Urinary bladder (tissue), 4 donors: Measurements from ENCODE around the gene TLR2. TPM values are rescaled to one million over a fixed set of nuclear protein-coding genes. Genes with fewer than 3 reads are reported as not detected.

ENCODE experiments used
- DNase-seq: peaks from one replicate; pipeline ENCODE4 v3.0.0-alpha.2; 2015; ENCODE audit errors: extremely low spot score
- H3K27ac ChIP-seq: one replicate; pipeline ENCODE4 v1.5.1; 2013; ENCODE audit warnings: low read depth, mild to moderate bottlenecking, moderate library complexity
- H3K36me3 ChIP-seq: one replicate; pipeline ENCODE4 v1.6.1; 2013; ENCODE audit warnings: mild to moderate bottlenecking, moderate library complexity; ENCODE audit not compliant: insufficient read depth
- H3K4me1 ChIP-seq: one replicate; pipeline ENCODE4 v1.6.1; 2013; ENCODE audit warnings: mild to moderate bottlenecking, moderate library complexity; ENCODE audit not compliant: insufficient read depth
- H3K4me3 ChIP-seq: one replicate; pipeline ENCODE4 v1.5.1; 2013; ENCODE audit warnings: low read depth, low read length
- WGBS: extraction: QIAGEN DNeasy Blood & Tissue Kit; methylation state at CpG from one replicate; pipeline ENCODE4 v1.1.7; 2013; 5-methylcytosine and 5-hydroxymethylcytosine counted together
- polyA plus RNA-seq: library from polyadenylated mRNA; stranded (reverse); fragments of 200-250 nt; gene quantifications from one replicate; pipeline ENCODE4 v1.2.3, GENCODE V29; 2013
- total RNA-seq: library from RNA; depleted of rRNA; stranded (reverse); fragments of >200 nt; gene quantifications from one replicate; pipeline ENCODE4 v1.2.3, GENCODE V29; 2014
- donor health status: healthy with polysubstance abuse.
- donor health status: healthy.

Gene TLR2
- total and polyA plus RNA-seq, 2 donors = 10.4 to 13.3 TPM

DNA sequence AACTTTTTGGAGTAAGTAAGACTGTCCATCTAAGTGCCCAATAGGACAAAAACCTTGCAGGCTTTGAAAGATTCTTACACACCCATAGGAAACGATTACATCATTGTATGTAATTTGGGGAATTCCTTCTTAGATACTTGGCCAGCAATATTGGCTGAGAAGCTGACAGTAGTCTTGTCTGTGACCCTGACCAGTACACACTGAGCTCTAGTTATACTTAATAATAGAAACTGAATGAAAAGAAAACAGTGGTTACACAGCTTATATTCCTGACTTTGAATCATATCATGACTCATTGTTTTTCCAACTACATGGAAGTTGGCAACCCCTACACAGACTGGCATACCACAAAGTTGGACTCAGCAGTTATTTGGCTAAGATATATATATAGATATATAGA is 7.1 kb upstream of the TLR2 start:
- Histone ChIP-seq H3K4me1 (no peaks in the 10 kb centered on the region), H3K4me3 (no peak overlapping the region), H3K27ac (no peak overlapping the region), H3K36me3 (no peaks in the 10 kb centered on the region)
- DNase-seq = no peak
- 59% methylated on average over 1 of the region's 1 CpG for WGBS

DNA sequence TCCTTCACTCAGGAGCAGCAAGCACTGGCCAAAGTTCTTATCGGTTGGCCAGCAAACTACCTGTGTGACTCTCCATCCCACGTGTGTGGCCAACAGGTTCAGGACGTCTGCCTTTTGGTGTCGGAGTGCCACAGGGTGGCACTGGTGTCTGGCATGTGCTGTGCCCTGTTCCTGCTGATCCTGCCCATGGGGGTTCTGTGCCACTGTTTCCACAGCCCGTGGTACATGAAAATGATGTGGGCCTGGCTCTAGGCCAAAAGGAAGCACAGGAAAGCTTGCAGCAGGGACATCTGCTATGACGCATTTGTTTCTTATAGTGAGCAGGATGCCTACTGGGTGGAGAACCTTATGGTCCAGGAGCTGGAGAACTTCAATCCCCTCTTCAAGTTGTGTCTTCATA is 4.6 kb upstream of the TLR2 start:
- Histone ChIP-seq H3K27ac (no peak overlapping the region), H3K4me3 (no peak overlapping the region), H3K36me3 (no peaks in the 10 kb centered on the region), H3K4me1 (no peaks in the 10 kb centered on the region)
- WGBS = 76% methylated on average over 6 of the region's 6 CpGs
- no peak for DNase-seq

DNA sequence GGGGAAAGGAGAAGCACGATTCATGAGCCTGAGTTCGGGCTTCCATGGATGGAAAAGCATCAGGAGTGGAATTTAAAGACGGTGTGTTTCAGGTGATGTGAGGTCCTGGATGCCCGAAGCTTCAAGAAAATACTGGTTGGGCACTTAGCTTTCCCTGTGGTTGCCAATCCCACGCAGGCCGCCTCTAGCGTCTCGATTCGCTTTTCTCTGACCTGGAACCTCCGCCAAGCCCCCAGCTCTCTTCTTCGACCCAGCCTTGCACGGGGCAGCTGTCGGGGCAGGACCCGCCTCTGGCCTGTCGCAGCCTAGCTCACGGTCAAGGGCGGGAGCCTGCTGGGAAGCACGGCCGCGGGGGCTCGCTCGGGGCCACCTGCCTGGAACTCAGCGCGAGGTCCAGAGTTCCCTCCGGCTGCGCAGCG is 308 bp upstream of the TLR2 start:
- Histone ChIP-seq H3K4me1 (no peaks in the 10 kb centered on the region), H3K27ac (no peak overlapping the region), H3K36me3 (no peaks in the 10 kb centered on the region), H3K4me3 (peak overlapping the region; percentile 55)
- WGBS = 12% methylated on average over 27 of the region's 27 CpGs
- no peak for DNase-seq

DNA sequence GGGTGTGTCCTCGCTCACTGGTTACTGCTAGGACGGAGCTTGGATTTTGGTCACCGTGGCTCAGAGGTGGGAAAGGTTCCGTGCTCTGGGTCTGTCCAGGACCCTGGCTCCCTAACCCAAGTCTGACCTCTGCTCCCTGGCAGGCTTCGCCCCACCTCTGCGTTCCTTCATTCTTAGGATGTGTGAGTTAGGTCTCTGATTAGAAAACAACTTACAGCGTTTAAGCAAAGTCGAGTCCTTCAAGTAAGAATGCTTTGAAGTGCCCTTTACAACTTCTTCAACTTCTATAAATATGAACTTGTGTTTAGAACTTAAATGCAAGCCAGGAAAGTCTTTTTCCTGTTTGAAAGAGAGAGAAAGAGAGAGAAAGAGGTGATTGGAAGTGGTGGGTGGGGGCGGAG is 891 bp downstream of the TLR2 start:
- H3K4me1 ChIP-seq = no peaks in the 10 kb centered on the region
- 17% methylated on average over 9 of the region's 9 CpGs for WGBS
- peak overlapping the region; percentile 55 for H3K4me3 ChIP-seq
- DNase-seq = no peak
- no peaks in the 10 kb centered on the region for H3K36me3 ChIP-seq
- no peak overlapping the region for H3K27ac ChIP-seq

DNA sequence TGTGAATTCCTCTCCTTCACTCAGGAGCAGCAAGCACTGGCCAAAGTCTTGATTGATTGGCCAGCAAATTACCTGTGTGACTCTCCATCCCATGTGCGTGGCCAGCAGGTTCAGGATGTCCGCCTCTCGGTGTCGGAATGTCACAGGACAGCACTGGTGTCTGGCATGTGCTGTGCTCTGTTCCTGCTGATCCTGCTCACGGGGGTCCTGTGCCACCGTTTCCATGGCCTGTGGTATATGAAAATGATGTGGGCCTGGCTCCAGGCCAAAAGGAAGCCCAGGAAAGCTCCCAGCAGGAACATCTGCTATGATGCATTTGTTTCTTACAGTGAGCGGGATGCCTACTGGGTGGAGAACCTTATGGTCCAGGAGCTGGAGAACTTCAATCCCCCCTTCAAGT is 20.4 kb downstream of the TLR2 start:
- no peaks in the 10 kb centered on the region for H3K4me1 ChIP-seq
- H3K27ac ChIP-seq = no peak overlapping the region
- DNase-seq = no peak
- no peaks in the 10 kb centered on the region for H3K36me3 ChIP-seq
- no peak overlapping the region for H3K4me3 ChIP-seq
- WGBS = 91% methylated on average over 7 of the region's 7 CpGs

DNA sequence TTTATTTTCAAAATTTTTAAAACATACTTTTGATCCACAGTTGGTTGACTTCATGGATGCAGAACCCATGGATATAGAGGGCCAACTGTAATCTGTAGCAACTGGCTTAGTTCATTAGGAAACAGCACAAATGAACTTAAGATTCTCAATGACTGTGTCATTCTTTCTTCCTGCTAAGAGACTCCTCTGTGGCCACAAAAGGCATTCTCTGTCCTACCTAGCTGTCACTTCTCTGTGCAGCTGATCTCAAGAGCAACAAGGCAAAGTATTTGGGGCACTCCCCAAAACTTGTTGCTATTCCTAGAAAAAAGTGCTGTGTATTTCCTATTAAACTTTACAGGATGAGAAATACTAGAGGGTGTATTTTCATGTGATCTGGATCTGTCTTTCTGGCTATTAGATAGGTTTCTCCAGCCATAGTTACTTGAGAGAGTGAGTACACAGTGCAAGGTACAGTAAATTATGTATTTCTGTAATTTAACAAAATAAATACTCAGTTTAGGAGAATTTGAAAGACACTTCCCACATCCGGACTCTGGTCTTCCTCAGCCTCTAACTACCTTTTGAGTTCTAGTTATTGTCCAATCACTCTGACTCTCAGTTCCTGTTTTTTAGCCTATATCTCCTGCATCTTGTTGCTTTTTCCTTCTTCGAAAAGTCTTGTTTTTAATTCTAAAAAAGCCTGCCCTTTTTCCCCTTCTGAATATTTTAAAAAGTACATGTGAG is 21.8 kb downstream of the TLR2 start:
- H3K4me1 ChIP-seq = no peaks in the 10 kb centered on the region
- WGBS = 82% methylated on average over 2 of the region's 2 CpGs
- H3K27ac ChIP-seq = no peak overlapping the region
- DNase-seq = no peak
- no peaks in the 10 kb centered on the region for H3K36me3 ChIP-seq
- H3K4me3 ChIP-seq = no peak overlapping the region

DNA sequence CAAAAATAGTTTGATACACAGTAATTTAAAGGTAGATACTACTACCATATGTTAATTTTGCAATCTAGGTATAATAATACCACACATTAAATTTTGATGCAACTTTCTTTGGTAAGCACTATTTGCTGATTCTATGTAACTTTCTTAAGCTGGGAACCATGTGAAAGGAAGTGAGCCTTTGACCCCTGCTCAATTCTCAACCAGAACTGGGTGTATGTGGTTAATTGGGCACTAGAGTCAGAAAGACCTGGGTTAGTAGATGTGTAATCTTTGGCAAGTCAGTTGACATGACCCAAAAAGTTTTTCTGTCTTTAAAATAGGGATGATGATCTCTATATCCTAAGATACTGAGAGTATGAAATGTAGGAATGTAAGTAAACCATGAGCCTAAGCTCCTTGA is 22.4 kb downstream of the TLR2 start:
- Histone ChIP-seq H3K4me1 (no peaks in the 10 kb centered on the region), H3K36me3 (no peaks in the 10 kb centered on the region), H3K27ac (no peak overlapping the region), H3K4me3 (no peak overlapping the region)
- DNase-seq = no peak

DNA sequence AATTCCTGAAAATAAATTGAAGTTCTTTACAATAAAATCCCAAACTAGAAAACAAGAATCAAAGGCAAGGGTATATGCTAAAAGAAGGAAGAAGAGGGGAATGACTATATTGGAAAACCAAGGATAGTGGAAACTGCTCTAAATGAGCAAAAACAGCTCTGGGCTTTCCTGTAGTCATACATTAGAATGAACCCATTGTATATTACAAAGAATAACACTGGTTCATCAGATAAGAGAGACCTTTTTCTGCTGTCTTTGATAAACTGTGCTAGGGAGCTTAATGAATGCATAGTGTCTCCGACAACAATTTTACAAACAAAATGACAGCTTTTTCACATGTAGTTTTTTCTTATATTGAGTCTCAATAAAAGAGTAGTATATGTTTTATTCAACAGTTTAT is 26.6 kb downstream of the TLR2 start:
- Histone ChIP-seq H3K4me1 (no peaks in the 10 kb centered on the region), H3K4me3 (no peak overlapping the region), H3K27ac (no peak overlapping the region), H3K36me3 (no peaks in the 10 kb centered on the region)
- no peak for DNase-seq
- 73% methylated on average over 1 of the region's 1 CpG for whole genome bisulfite sequencing

DNA sequence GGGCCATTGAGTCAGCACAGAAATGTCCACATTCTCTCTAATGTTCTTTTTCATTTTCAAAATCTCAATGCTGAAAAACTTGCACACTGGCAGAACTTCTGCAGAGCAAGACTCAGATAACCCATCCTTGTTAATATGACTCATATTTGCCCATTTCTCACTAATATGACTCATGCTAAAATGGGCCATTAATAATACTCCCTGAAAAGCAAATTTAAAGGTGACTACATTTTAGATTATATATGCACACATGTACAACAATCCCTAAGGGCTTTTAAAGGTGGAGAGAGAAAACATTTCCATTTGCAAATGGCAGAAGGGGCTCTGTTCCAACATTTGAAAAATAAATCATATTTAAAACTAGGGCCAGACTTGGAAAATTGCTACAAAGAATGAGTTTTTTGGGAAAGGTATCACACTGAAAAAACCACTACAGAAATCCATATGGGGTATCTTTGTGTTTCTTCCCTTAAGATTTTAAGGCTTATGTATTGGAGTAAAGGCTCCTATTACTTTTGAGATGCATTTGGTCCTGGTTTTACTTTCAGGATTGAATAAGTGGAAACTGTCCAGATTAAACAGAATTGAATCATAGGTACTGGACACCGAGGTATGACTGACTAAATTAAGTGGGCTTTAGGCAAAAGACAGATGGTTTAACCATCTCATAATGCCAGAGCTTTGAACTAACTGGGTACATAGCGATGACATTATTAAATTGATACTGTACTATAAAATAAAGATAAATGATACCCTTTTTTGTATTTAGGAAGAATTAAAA is 30.0 kb downstream of the TLR2 start:
- WGBS = 85% methylated on average over 2 of the region's 2 CpGs
- no peak overlapping the region for H3K4me3 ChIP-seq
- H3K4me1 ChIP-seq = no peaks in the 10 kb centered on the region
- no peak for DNase-seq
- H3K36me3 ChIP-seq = no peaks in the 10 kb centered on the region
- H3K27ac ChIP-seq = no peak overlapping the region

DNA sequence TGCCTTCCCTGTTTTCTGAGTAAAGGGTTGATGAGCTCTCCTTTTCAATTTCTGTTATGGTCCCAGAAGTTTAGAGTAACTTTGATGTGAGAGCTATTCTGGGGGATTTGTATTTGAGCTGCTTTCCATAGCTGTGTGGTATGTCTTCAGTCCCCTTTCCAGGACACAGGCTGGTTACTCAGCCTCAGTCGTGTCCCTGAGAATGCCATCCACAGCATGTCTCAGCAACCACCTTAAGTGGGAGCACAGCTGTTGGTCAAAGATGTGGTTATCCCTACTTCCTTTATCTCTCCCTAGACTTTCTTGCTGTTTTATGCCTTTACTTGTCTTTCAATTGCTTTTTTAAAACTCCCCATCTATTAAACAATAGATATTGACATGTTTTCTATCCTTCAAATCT is 38.0 kb downstream of the TLR2 start:
- no peaks in the 10 kb centered on the region for H3K4me1 ChIP-seq
- no peak for DNase-seq
- H3K36me3 ChIP-seq = no peaks in the 10 kb centered on the region
- WGBS = 84% methylated on average over 1 of the region's 1 CpG
- H3K4me3 ChIP-seq = no peak overlapping the region
- no peak overlapping the region for H3K27ac ChIP-seq

DNA sequence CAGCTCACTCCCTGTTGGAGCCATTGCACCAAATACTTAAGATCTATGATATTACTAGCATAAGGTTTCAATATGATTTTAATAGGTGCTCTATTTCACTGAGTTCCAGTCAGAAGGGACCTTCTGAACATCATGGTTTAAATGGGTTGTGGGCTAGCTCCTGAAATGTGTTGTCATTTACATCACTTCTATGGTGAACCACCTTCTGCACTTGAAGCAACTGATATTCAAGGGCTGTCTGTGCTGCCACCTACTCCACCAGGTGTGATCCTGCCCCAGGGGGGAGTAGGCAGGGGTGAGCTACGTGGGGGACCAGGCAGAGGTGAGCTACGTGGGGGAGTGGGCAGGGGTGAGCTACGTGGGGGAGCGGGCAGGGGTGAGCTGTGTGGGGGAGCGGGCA is 40.5 kb downstream of the TLR2 start:
- no peaks in the 10 kb centered on the region for H3K4me1 ChIP-seq
- no peak overlapping the region for H3K4me3 ChIP-seq
- 90% methylated on average over 5 of the region's 5 CpGs for WGBS
- no peaks in the 10 kb centered on the region for H3K36me3 ChIP-seq
- no peak overlapping the region for H3K27ac ChIP-seq
- DNase-seq = no peak

DNA sequence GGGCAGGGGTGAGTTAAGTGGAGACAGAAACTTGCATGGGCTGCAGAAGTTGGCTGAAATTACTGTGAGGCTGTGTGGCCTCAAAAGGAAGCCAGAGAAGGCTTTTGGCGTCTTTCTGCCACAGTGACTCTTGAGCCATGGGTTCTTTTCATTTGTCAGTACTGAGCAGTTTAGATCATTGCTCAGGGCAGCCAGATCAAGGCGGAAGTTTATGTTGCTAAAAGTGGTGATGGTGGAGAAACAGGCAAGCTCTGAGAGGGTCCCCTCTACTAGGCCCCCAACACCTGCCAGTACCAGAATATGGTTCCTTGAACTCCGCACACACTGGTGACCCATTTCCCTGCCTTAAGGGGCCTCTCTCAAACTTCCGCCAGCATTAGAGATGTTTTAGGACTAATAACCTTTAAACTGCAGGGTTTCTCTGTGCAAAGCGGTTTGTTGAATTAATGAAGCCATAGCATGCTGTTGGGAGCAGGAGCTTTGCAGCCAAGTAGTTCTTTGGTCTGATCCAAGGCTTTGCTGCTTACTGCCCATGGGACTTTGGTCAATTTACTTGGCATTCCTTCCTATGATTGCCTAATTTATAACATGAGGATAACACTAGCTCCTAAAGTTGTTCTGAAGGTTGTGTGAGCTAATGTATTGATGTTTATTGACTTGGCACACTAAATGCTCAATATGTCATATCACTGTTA is 41.2 kb downstream of the TLR2 start:
- no peaks in the 10 kb centered on the region for H3K36me3 ChIP-seq
- no peak overlapping the region for H3K27ac ChIP-seq
- DNase-seq = no peak
- H3K4me3 ChIP-seq = no peak overlapping the region
- 88% methylated on average over 5 of the region's 5 CpGs for WGBS
- no peaks in the 10 kb centered on the region for H3K4me1 ChIP-seq

DNA sequence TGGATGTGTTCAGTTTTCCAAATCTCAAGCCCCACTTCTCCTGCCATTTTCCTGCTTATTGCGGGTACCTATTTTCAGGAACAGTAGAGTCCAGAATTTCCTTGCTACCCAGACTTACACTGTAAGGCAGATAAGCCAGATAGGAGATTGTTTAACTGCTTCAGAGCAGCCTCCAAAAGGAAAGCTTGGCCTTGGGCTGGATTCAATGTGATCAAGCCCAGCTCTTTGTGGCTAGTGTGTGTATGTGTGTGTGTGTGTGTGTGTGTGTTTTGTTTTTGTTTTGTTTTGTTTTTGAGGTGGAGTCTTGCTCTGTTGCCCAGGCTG is 41.7 kb downstream of the TLR2 start:
- Histone ChIP-seq H3K36me3 (no peaks in the 10 kb centered on the region), H3K4me1 (no peaks in the 10 kb centered on the region), H3K4me3 (no peak overlapping the region), H3K27ac (no peak overlapping the region)
- 85% methylated on average over 1 of the region's 1 CpG for WGBS
- DNase-seq = no peak

DNA sequence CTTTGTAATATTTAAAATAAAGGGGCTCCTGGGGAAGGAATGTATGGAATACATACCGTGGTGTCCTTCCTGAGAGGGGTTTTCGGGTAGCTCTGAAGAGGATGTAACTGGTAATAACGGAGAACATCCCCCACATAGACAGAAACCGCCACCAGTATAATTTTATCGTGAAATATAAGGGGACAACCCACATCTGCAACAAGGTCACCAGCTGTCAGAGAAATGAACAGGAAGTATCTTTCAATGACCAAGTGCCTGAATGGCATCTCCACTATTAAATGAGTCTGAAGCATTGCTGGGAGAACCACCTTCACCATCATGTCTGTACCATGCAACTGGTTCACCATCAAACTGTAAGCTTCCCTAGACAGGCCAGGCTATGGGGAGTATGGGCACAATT is 44.1 kb downstream of the TLR2 start:
- no peaks in the 10 kb centered on the region for H3K36me3 ChIP-seq
- WGBS = 89% methylated on average over 5 of the region's 5 CpGs
- H3K4me3 ChIP-seq = no peak overlapping the region
- no peak overlapping the region for H3K27ac ChIP-seq
- no peak for DNase-seq
- H3K4me1 ChIP-seq = no peaks in the 10 kb centered on the region
